PC-3 (cell line): Measurements from ENCODE around the gene POMC. TPM values are rescaled to one million over a fixed set of nuclear protein-coding genes. Genes with fewer than 3 reads are reported as not detected.

ENCODE experiments used
- ATAC-seq: fragments of 200-7000 bp; cut with Tn5 transposase; 2 replicates; pipeline ENCODE4 v1.9.1; 2020; ENCODE audit warnings: mild to moderate bottlenecking, moderate library complexity
- BruUV-seq: library from RNA; stranded (reverse); fragments of 400-500 nt; replicated peaks from 2 replicates; lab custom pipeline; 2021; lab: Mats Ljungman, UMichigan
- CTCF ChIA-PET: fragments of 300-600 bp; sonication (Branson Sonifier 250); formaldehyde crosslinking; loops from one replicate; lab custom pipeline; 2022; ENCODE audit warnings: antibody characterized with exemption; lab: Charles Lee
- POLR2A ChIA-PET: fragments of 300-600 bp; sonication (Branson Sonifier 250); formaldehyde crosslinking; loops from one replicate; lab custom pipeline; 2022; ENCODE audit warnings: antibody characterized with exemption; ENCODE audit not compliant: unreplicated experiment; lab: Charles Lee
- DNase-seq: peaks from one replicate; pipeline ENCODE4 v3.0.0-alpha.2; 2015
- H2AFZ ChIP-seq: fragments of 300-600 bp; sonication (generic); 2 replicates; pipeline ENCODE4 v1.6.0; 2016; ENCODE audit warnings: antibody characterized with exemption, low read length
- H3F3A ChIP-seq: fragments of 300-600 bp; sonication (generic); one replicate; pipeline ENCODE4 v1.6.0; 2017; ENCODE audit warnings: antibody characterized with exemption, low read length, control low read depth, mild to moderate bottlenecking; ENCODE audit not compliant: unreplicated experiment
- H3K27ac ChIP-seq: fragments of 300-600 bp; sonication (generic); 2 replicates; pipeline ENCODE4 v1.5.1; 2016; ENCODE audit warnings: mild to moderate bottlenecking, low read length
- H3K27me3 ChIP-seq: fragments of 300-600 bp; sonication (generic); 2 replicates; pipeline ENCODE4 v1.6.1; 2016; ENCODE audit warnings: low read length, mixed read lengths
- H3K36me3 ChIP-seq: fragments of 300-600 bp; sonication (generic); 2 replicates; pipeline ENCODE4 v1.6.1; 2016; ENCODE audit warnings: low read depth, mixed run types, low read length, mixed read lengths
- H3K4me1 ChIP-seq: fragments of 300-600 bp; sonication (generic); 2 replicates; pipeline ENCODE4 v1.5.1; 2016; ENCODE audit warnings: low read length; ENCODE audit not compliant: insufficient read depth
- H3K4me2 ChIP-seq: fragments of 300-600 bp; sonication (generic); 2 replicates; pipeline ENCODE4 v1.6.0; 2016; ENCODE audit warnings: low read length
- H3K4me3 ChIP-seq: fragments of 300-600 bp; sonication (generic); 2 replicates; pipeline ENCODE4 v1.5.1; 2016; ENCODE audit warnings: mild to moderate bottlenecking, low read length, mixed read lengths
- H3K79me2 ChIP-seq: fragments of 300-600 bp; sonication (generic); 2 replicates; pipeline ENCODE4 v1.6.1; 2017; ENCODE audit warnings: low read length, mixed read lengths
- H3K9ac ChIP-seq: fragments of 300-600 bp; sonication (generic); 2 replicates; pipeline ENCODE4 v1.6.0; 2016; ENCODE audit warnings: mild to moderate bottlenecking, low read length
- H3K9me2 ChIP-seq: fragments of 300-600 bp; sonication (generic); replicated peaks from 2 replicates; pipeline ENCODE4 v1.6.1; 2016; ENCODE audit warnings: mixed run types, low read length, mixed read lengths
- H3K9me3 ChIP-seq: fragments of 300-600 bp; sonication (generic); 2 replicates; pipeline ENCODE4 v1.6.1; 2016; ENCODE audit warnings: low read length, mixed read lengths
- H4K20me1 ChIP-seq: fragments of 300-600 bp; sonication (generic); 2 replicates; pipeline ENCODE4 v1.6.1; 2016; ENCODE audit warnings: low read length, mixed read lengths
- CTCF ChIP-seq: fragments of 300-600 bp; sonication (generic); conservative IDR thresholded peaks from 2 replicates; pipeline ENCODE4 v1.5.1; 2017; ENCODE audit warnings: antibody characterized with exemption, low read depth, mild to moderate bottlenecking, low read length
- EZH2 ChIP-seq: fragments of 300-600 bp; sonication (generic); IDR thresholded peaks from one replicate; pipeline ENCODE4 v1.6.1; 2017; ENCODE audit warnings: antibody characterized with exemption, mild to moderate bottlenecking, low read length; ENCODE audit not compliant: unreplicated experiment
- EZH2phosphoT487 ChIP-seq: fragments of 300-600 bp; sonication (generic); IDR thresholded peaks from 2 replicates; pipeline ENCODE4 v1.6.1; 2018; ENCODE audit warnings: mild to moderate bottlenecking, antibody characterized with exemption, low read length, borderline replicate concordance
- intact Hi-C: fragments of 100-400 bp; cut with micrococcal nuclease; formaldehyde crosslinking; loops from 2 replicates; pipeline ENCODE4 v1.9.0; 2023
- total RNA-seq: library from RNA; depleted of rRNA; stranded (reverse); fragments of >200 nt; gene quantifications from 2 replicates; pipeline ENCODE4 v1.2.3, GENCODE V29; 2014

Gene POMC
- total RNA-seq, 1 experiment from 2014 or later, result not detected

GRCh38 chr2:25161055-25161781, 7.2 kb downstream of the POMC start:
- Histone ChIP-seq H3K27ac (no peak overlapping the region), H2AFZ (no peak overlapping the region), H3F3A (no peaks in the 10 kb centered on the region), H3K4me3 (no peak overlapping the region), H3K9ac (no peak overlapping the region), H3K27me3 (no peaks in the 10 kb centered on the region), H3K9me3 (no peaks in the 10 kb centered on the region), H3K4me1 (no peaks in the 10 kb centered on the region), H3K79me2 (no peaks in the 10 kb centered on the region), H3K4me2 (no peak overlapping the region), H4K20me1 (no peaks in the 10 kb centered on the region), H3K36me3 (no peaks in the 10 kb centered on the region), H3K9me2 (no peaks in the 10 kb centered on the region)
- ChIA-PET POLR2A (no interaction called here), CTCF (no interaction called here)
- intact Hi-C loops, result no loop called here
- ATAC-seq (no peak), DNase-seq (no peak)
- no peak for TF ChIP-seq EZH2
- no peak for TF ChIP-seq EZH2phosphoT487
- no peak for TF ChIP-seq CTCF
- BruUV-seq, result no TSS peak

- no TSS peak for BruUV-seq
- Histone ChIP-seq H4K20me1 (no peaks in the 10 kb centered on the region), H3K9me2 (no peaks in the 10 kb centered on the region), H3K9me3 (no peaks in the 10 kb centered on the region), H3K36me3 (no peaks in the 10 kb centered on the region), H3K27ac (no peak overlapping the region), H3K27me3 (no peaks in the 10 kb centered on the region), H3K9ac (no peak overlapping the region), H3K4me3 (no peak overlapping the region), H3F3A (no peaks in the 10 kb centered on the region), H2AFZ (no peak overlapping the region), H3K4me1 (no peaks in the 10 kb centered on the region), H3K4me2 (no peak overlapping the region), H3K79me2 (no peaks in the 10 kb centered on the region)
- POLR2A ChIA-PET, result no interaction called here
- ATAC-seq (no peak), DNase-seq (no peak)
- intact Hi-C loops, result no loop called here
- no peak for TF ChIP-seq CTCF
- no peak for TF ChIP-seq EZH2phosphoT487
- no peak for TF ChIP-seq EZH2
- CTCF ChIA-PET, result no interaction called here
These were observed 8.0 kb downstream of the POMC start for GRCh38 chr2:25160376-25160775.

- no peak for TF ChIP-seq CTCF
- no peak for TF ChIP-seq EZH2phosphoT487
- TF ChIP-seq EZH2, result no peak
- no peak overlapping the region for H2AFZ ChIP-seq
- CTCF ChIA-PET, result no interaction called here
- H3K9me3 ChIP-seq, result no peaks in the 10 kb centered on the region
- POLR2A ChIA-PET, result no interaction called here
- ATAC-seq, result no peak
- no peaks in the 10 kb centered on the region for H3K4me1 ChIP-seq
- no peak overlapping the region for H3K4me2 ChIP-seq
- no TSS peak for BruUV-seq
- no peak for DNase-seq
- no peaks in the 10 kb centered on the region for H3K9me2 ChIP-seq
- no peaks in the 10 kb centered on the region for H3K79me2 ChIP-seq
- intact Hi-C loops, result no loop called here
- H3K27me3 ChIP-seq, result no peaks in the 10 kb centered on the region
- no peaks in the 10 kb centered on the region for H3K36me3 ChIP-seq
- no peaks in the 10 kb centered on the region for H4K20me1 ChIP-seq
- H3K9ac ChIP-seq, result no peak overlapping the region
- no peak overlapping the region for H3K4me3 ChIP-seq
- no peaks in the 10 kb centered on the region for H3F3A ChIP-seq
- H3K27ac ChIP-seq, result no peak overlapping the region
These were observed 8.4 kb downstream of the POMC start for GRCh38 chr2:25159949-25160348.
